Measurements from ENCODE around the gene CPT1B.

The CPT1B gene

GRCh38 chr22:50605613-50606074, 27.4 kb upstream of the CPT1B start:
- Histone ChIP-seq H3K9me3 (ENCODE audit: low read length) (no peaks in the 10 kb centered on the region), H3K4me3 (ENCODE audit: low read length) (no peak overlapping the region), H3K4me1 (ENCODE audit: insufficient read depth, low read length) (peaks cover 9% of the 10 kb centered on the region), H2AFZ (ENCODE audit: low read depth, low read length) (no peak overlapping the region), H3K36me3 (ENCODE audit: insufficient read depth, low read length) (peaks cover 46% of the 10 kb centered on the region), H3K27me3 (ENCODE audit: insufficient read depth, low read length) (no peaks in the 10 kb centered on the region)

DNA sequence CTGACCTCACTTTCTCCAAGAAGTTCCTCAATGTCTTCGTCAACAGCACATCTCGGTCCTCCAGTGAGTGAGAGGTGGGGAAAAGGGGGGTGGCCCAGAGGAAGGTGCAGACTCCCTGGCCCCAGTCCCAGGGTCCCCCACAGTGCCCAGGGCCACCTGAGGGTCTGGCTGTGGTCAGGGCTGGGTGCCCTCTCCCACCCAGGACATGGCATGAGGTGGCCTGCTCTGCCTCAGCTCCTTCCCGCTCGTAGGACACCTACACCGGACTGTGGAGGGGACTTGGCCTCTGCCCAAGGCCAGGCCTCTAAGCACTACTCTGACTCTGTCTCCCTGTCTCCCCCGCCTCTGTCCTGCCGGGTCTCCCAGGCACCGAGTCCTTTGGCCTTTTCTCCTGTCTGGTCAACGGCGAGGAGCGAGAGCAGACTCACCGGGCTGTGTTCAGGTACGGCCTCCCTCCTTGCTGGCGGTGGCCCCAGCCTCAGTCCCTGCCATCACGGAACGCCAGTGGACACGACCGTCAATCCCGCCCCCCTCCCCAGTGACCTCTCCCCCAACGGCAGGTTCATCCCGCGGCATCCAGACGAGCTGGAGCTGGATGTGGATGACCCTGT, 26.9 kb upstream of the CPT1B start:
- Histone ChIP-seq H3K9me3 (ENCODE audit: low read length) (no peaks in the 10 kb centered on the region), H3K27me3 (ENCODE audit: insufficient read depth, low read length) (no peaks in the 10 kb centered on the region), H3K4me3 (ENCODE audit: low read length) (no peak overlapping the region), H3K4me1 (ENCODE audit: insufficient read depth, low read length) (peaks cover 9% of the 10 kb centered on the region), H3K36me3 (ENCODE audit: insufficient read depth, low read length) (peaks cover 43% of the 10 kb centered on the region), H2AFZ (ENCODE audit: low read depth, low read length) (no peak overlapping the region)

GRCh38 chr22:50604256-50605001, 26.2 kb upstream of the CPT1B start:
- no peaks in the 10 kb centered on the region for H3K9me3 ChIP-seq (ENCODE audit: low read length)
- H3K4me3 ChIP-seq (ENCODE audit: low read length) = no peak overlapping the region
- peaks cover 43% of the 10 kb centered on the region for H3K36me3 ChIP-seq (ENCODE audit: insufficient read depth, low read length)
- H3K4me1 ChIP-seq (ENCODE audit: insufficient read depth, low read length) = peaks cover 15% of the 10 kb centered on the region
- H3K27me3 ChIP-seq (ENCODE audit: insufficient read depth, low read length) = no peaks in the 10 kb centered on the region
- H2AFZ ChIP-seq (ENCODE audit: low read depth, low read length) = no peak overlapping the region

- Histone ChIP-seq H3K9me3 (ENCODE audit: low read length) (no peaks in the 10 kb centered on the region), H3K4me3 (ENCODE audit: low read length) (no peak overlapping the region), H2AFZ (ENCODE audit: low read depth, low read length) (no peak overlapping the region), H3K36me3 (ENCODE audit: insufficient read depth, low read length) (peaks cover 40% of the 10 kb centered on the region), H3K27me3 (ENCODE audit: insufficient read depth, low read length) (no peaks in the 10 kb centered on the region), H3K4me1 (ENCODE audit: insufficient read depth, low read length) (peaks cover 15% of the 10 kb centered on the region)
Measured at GRCh38 chr22:50603511-50604255, 25.5 kb upstream of the CPT1B start.

- Histone ChIP-seq H3K36me3 (ENCODE audit: insufficient read depth, low read length) (peaks cover 38% of the 10 kb centered on the region), H3K4me3 (ENCODE audit: low read length) (no peak overlapping the region), H3K27me3 (ENCODE audit: insufficient read depth, low read length) (no peaks in the 10 kb centered on the region), H3K4me1 (ENCODE audit: insufficient read depth, low read length) (peaks cover 15% of the 10 kb centered on the region), H3K9me3 (ENCODE audit: low read length) (no peaks in the 10 kb centered on the region), H2AFZ (ENCODE audit: low read depth, low read length) (no peak overlapping the region)
Measured at GRCh38 chr22:50602338-50602700, 24.1 kb upstream of the CPT1B start.

- no peaks in the 10 kb centered on the region for H3K27me3 ChIP-seq (ENCODE audit: insufficient read depth, low read length)
- peak overlapping the region; percentile 65 for H3K4me3 ChIP-seq (ENCODE audit: low read length)
- H3K36me3 ChIP-seq (ENCODE audit: insufficient read depth, low read length) = peaks cover 33% of the 10 kb centered on the region
- H3K9me3 ChIP-seq (ENCODE audit: low read length) = no peaks in the 10 kb centered on the region
- H3K4me1 ChIP-seq (ENCODE audit: insufficient read depth, low read length) = peaks cover 15% of the 10 kb centered on the region
- H2AFZ ChIP-seq (ENCODE audit: low read depth, low read length) = no peak overlapping the region
Measured at GRCh38 chr22:50601669-50602337, 23.6 kb upstream of the CPT1B start.

DNA sequence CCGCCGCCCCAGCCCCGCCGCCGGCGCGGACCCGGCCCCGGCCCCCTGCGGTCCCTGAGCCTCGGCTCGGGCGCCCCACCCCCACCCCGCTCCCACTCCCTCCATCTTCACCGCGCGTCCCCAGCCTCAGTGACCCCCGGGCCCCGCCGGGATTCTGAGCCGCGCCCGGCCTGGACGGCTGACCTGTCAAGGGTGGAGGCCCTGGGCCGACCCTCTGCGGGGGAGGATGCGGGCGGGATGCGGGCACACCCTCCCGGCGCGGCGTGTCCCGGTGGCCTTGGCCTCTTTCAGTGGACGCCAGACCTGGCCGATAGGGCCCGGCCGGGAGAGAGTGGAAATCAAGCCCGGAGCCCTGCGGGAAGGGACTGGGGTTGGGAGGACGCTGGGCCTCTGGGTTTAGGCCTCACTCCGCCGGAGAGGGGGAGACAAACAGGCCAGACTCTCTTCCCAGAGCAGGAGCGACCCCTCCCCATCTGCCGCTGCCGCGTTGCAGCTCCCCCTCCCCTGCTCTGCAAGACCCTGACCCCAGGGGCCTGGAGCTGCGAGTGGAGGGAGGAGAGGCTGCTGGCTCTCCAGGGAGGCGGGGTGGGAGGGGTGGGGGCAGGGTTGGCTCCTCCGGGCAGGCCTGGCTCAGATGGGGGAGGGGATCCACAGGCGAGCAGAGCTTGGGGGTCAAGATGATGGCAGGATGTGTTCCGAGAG, 22.9 kb upstream of the CPT1B start:
- Histone ChIP-seq H3K4me1 (ENCODE audit: insufficient read depth, low read length) (peaks cover 15% of the 10 kb centered on the region), H2AFZ (ENCODE audit: low read depth, low read length) (no peak overlapping the region), H3K4me3 (ENCODE audit: low read length) (peak overlapping the region; percentile 65), H3K9me3 (ENCODE audit: low read length) (no peaks in the 10 kb centered on the region), H3K27me3 (ENCODE audit: insufficient read depth, low read length) (no peaks in the 10 kb centered on the region), H3K36me3 (ENCODE audit: insufficient read depth, low read length) (peaks cover 29% of the 10 kb centered on the region)

GRCh38 chr22:50600538-50600937, 22.3 kb upstream of the CPT1B start, which contains the start of gene MAPK8IP2:
Gene MAPK8IP2, plus strand, starts transcription at chr22:50600793. Its CDS starts 26 bp downstream, at chr22:50600819.
- Histone ChIP-seq H2AFZ (ENCODE audit: low read depth, low read length) (peak within 1 kb of the TSS; percentile 23), H3K36me3 (ENCODE audit: insufficient read depth, low read length) (peaks cover 23% of the 10 kb centered on the region), H3K9me3 (ENCODE audit: low read length) (no peaks in the 10 kb centered on the region), H3K4me1 (ENCODE audit: insufficient read depth, low read length) (peaks cover 15% of the 10 kb centered on the region), H3K27me3 (ENCODE audit: insufficient read depth, low read length) (no peaks in the 10 kb centered on the region), H3K4me3 (ENCODE audit: low read length) (peak within 1 kb of the TSS; percentile 65)

GRCh38 chr22:50599816-50600455, 21.7 kb upstream of the CPT1B start:
- peaks cover 17% of the 10 kb centered on the region for H3K36me3 ChIP-seq (ENCODE audit: insufficient read depth, low read length)
- peaks cover 15% of the 10 kb centered on the region for H3K4me1 ChIP-seq (ENCODE audit: insufficient read depth, low read length)
- no peaks in the 10 kb centered on the region for H3K9me3 ChIP-seq (ENCODE audit: low read length)
- no peaks in the 10 kb centered on the region for H3K27me3 ChIP-seq (ENCODE audit: insufficient read depth, low read length)
- H2AFZ ChIP-seq (ENCODE audit: low read depth, low read length) = peak overlapping the region; percentile 23
- H3K4me3 ChIP-seq (ENCODE audit: low read length) = peak overlapping the region; percentile 65

DNA sequence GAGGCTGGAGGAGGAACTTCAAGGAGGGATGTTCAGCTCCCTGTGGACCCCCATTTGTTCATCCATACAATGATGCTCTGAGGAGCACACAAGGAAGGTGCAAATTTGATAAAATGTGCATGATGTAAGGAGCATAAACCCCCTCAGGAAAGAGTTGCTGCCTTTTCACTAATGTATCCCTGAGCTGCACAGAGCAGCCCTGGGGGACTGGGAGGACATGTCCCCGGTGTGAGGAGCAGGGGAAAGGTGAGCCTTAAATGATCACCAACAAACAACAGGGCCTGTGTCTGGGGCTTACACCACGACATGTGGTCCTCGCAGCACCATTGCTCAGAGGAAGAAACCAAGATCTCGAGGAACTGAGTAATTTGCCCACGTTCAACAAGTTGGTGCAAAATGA, 18.9 kb upstream of the CPT1B start:
- no peak overlapping the region for H3K4me3 ChIP-seq (ENCODE audit: low read length)

DNA sequence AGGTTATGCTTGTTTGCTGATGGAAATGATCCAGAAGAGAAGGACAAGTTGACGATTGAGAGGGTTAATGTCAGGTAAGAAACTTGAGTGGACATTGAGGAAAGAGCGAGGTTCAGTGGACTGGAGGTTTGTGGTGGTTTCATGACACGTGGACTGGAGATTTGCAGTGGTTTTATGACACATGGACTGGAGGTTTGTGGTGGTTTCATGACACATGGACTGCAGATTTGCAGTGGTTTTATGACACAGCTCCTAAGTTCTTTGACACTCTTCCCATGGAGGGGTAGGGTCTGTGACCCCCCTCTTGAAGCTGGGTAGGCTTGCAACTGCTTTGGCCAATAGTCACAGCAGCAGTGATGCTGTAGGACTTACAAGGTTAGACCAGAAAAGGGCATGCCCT, 17.0 kb upstream of the CPT1B start:
- Histone ChIP-seq H3K27me3 (ENCODE audit: insufficient read depth, low read length) (no peaks in the 10 kb centered on the region), H3K4me1 (ENCODE audit: insufficient read depth, low read length) (peaks cover 6% of the 10 kb centered on the region), H2AFZ (ENCODE audit: low read depth, low read length) (no peak overlapping the region), H3K4me3 (ENCODE audit: low read length) (no peak overlapping the region), H3K36me3 (ENCODE audit: insufficient read depth, low read length) (peaks cover 3% of the 10 kb centered on the region), H3K9me3 (ENCODE audit: low read length) (no peaks in the 10 kb centered on the region)

More for the DNA sequence above, 18.9 kb upstream of the CPT1B start:
- Histone ChIP-seq H3K36me3 (ENCODE audit: insufficient read depth, low read length) (peaks cover 3% of the 10 kb centered on the region), H3K4me1 (ENCODE audit: insufficient read depth, low read length) (peaks cover 13% of the 10 kb centered on the region), H2AFZ (ENCODE audit: low read depth, low read length) (no peak overlapping the region), H3K27me3 (ENCODE audit: insufficient read depth, low read length) (no peaks in the 10 kb centered on the region), H3K9me3 (ENCODE audit: low read length) (no peaks in the 10 kb centered on the region)

DNA sequence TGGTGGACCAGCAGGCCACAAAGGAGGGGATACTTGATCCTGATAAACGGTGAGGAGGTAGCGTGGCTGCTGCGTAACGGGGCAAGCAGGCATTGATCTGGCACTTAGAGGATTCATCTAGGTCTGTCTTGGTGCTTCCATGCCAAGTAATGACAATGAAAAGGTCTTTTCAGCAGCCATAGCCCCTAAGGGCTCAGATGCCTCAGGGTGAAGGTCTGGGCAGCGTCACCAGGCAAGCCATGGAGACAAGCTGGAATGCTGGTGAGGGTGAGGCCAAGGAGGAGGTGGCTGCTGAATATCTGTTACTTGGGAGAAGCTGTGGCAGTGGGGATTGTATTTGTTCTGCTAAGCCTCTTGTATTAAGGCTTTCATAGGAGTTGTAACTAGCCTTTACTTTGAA, 9.2 kb upstream of the CPT1B start:
- H3K27me3 ChIP-seq (ENCODE audit: insufficient read depth, low read length) = no peaks in the 10 kb centered on the region
- no peak overlapping the region for H3K4me3 ChIP-seq (ENCODE audit: low read length)
- H3K36me3 ChIP-seq (ENCODE audit: insufficient read depth, low read length) = no peaks in the 10 kb centered on the region
- peaks cover 3% of the 10 kb centered on the region for H3K9me3 ChIP-seq (ENCODE audit: low read length)
- peaks cover 4% of the 10 kb centered on the region for H3K4me1 ChIP-seq (ENCODE audit: insufficient read depth, low read length)
- H2AFZ ChIP-seq (ENCODE audit: low read depth, low read length) = no peak overlapping the region
